WTC11 (cell line): ENCODE measurements around the gene TOX2.

Experiments used
- CREB1 ChIP-seq: sonication (generic); formaldehyde crosslinking; IDR thresholded peaks from 2 replicates; pipeline ENCODE4 v1.8.0; 2023; ENCODE audit warnings: mild to moderate bottlenecking, missing genetic modification reagents
- MAX ChIP-seq: sonication (generic); formaldehyde crosslinking; IDR thresholded peaks from 2 replicates; pipeline ENCODE4 v1.8.0; 2022; ENCODE audit warnings: mild to moderate bottlenecking, missing genetic modification reagents
- USF2 ChIP-seq: sonication (generic); formaldehyde crosslinking; IDR thresholded peaks from 2 replicates; pipeline ENCODE4 v1.8.1; 2023; ENCODE audit warnings: mild to moderate bottlenecking, missing genetic modification reagents, moderate library complexity
- TF ChIP-seq, protein P1 (sequence below): fragments of 200-600 bp; IDR thresholded peaks from 2 replicates; pipeline ENCODE4 v1.8.0; 2022; ENCODE audit warnings: antibody characterized with exemption
- TF ChIP-seq, protein P2 (sequence below): sonication (generic); formaldehyde crosslinking; IDR thresholded peaks from 2 replicates; pipeline ENCODE4 v1.8.1; 2022; ENCODE audit warnings: low read depth, missing genetic modification reagents, borderline replicate concordance
- TF ChIP-seq, protein P3 (sequence below): sonication (generic); formaldehyde crosslinking; IDR thresholded peaks from 2 replicates; pipeline ENCODE4 v1.8.0; 2023; ENCODE audit warnings: missing genetic modification reagents

DNA sequence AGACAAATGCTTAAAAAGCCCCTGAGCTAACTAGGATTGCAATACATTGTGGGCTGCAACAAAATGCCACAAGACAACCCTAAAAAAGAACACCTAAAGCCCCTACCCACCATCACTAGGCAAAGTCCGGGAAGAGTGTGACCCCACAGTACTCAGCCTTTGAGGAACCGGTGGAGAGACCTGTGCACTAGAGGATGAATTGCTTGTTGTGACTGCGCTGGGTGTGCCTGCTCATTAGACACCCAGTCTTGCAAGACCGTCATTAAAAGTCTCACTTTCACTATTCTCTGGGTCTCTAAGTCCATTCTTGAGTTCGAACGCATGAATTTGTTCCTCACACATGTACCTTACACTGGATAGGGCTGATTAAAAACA lies 183.6 kb downstream of the TOX2 start:
- TF ChIP-seq CREB1 = no peak
- TF ChIP-seq, protein P1, sequence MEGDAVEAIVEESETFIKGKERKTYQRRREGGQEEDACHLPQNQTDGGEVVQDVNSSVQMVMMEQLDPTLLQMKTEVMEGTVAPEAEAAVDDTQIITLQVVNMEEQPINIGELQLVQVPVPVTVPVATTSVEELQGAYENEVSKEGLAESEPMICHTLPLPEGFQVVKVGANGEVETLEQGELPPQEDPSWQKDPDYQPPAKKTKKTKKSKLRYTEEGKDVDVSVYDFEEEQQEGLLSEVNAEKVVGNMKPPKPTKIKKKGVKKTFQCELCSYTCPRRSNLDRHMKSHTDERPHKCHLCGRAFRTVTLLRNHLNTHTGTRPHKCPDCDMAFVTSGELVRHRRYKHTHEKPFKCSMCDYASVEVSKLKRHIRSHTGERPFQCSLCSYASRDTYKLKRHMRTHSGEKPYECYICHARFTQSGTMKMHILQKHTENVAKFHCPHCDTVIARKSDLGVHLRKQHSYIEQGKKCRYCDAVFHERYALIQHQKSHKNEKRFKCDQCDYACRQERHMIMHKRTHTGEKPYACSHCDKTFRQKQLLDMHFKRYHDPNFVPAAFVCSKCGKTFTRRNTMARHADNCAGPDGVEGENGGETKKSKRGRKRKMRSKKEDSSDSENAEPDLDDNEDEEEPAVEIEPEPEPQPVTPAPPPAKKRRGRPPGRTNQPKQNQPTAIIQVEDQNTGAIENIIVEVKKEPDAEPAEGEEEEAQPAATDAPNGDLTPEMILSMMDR = no peak
- TF ChIP-seq, protein P2, sequence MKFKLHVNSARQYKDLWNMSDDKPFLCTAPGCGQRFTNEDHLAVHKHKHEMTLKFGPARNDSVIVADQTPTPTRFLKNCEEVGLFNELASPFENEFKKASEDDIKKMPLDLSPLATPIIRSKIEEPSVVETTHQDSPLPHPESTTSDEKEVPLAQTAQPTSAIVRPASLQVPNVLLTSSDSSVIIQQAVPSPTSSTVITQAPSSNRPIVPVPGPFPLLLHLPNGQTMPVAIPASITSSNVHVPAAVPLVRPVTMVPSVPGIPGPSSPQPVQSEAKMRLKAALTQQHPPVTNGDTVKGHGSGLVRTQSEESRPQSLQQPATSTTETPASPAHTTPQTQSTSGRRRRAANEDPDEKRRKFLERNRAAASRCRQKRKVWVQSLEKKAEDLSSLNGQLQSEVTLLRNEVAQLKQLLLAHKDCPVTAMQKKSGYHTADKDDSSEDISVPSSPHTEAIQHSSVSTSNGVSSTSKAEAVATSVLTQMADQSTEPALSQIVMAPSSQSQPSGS (CRISPR knock-in tag) = no peak
- TF ChIP-seq USF2 (CRISPR knock-in tag) = no peak
- TF ChIP-seq, protein P3, sequence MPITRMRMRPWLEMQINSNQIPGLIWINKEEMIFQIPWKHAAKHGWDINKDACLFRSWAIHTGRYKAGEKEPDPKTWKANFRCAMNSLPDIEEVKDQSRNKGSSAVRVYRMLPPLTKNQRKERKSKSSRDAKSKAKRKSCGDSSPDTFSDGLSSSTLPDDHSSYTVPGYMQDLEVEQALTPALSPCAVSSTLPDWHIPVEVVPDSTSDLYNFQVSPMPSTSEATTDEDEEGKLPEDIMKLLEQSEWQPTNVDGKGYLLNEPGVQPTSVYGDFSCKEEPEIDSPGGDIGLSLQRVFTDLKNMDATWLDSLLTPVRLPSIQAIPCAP (CRISPR knock-in tag) = no peak
- TF ChIP-seq MAX (CRISPR knock-in tag) = no peak
